ENCODE data around the gene SEMA7A. TPM values are rescaled to one million over a fixed set of nuclear protein-coding genes. Genes with fewer than 3 reads are reported as not detected.

SEMA7A gene
- total RNA-seq, 1 experiment from 2014 or later: 0.45 TPM

DNA sequence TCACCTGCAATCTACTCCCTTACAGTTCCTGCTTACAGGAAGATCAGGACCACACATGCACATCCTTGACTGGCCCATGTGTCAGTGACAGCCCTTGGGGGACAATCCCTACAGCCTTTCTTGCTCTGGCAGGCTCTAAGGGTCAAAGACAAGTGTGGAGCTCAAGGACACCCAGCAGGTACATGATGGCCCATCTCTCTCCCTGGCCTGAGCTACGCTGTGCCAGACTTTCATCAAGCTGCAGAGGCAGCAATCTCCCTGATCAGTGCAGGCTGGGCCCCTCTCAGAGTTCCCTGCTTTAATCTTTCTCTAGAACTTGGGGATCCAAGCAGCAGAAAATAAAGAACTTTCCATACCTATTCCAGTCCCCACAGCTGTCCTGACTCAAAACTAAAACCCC, 2.6 kb downstream of the SEMA7A start:
- Histone ChIP-seq H3K4me3 (ENCODE audit: low read depth, low read length, poor library complexity, severe bottlenecking) (no peak overlapping the region), H3K9me3 (ENCODE audit: low read depth, low read length, poor library complexity, severe bottlenecking) (no peaks in the 10 kb centered on the region), H3K36me3 (ENCODE audit: insufficient read depth, low read length, poor library complexity, severe bottlenecking) (no peaks in the 10 kb centered on the region), H3K27ac (ENCODE audit: low read depth, low read length, poor library complexity, severe bottlenecking) (no peak overlapping the region), H3K4me1 (ENCODE audit: insufficient read depth, low read length, poor library complexity, severe bottlenecking) (peaks cover 11% of the 10 kb centered on the region), H3K27me3 (replicated peaks; ENCODE audit: insufficient read depth, low read depth, low read length, poor library complexity) (peaks cover 26% of the 10 kb centered on the region)
- intact Hi-C loops (cut with micrococcal nuclease; ENCODE audit: unreplicated experiment): no loop called here
- CTCF ChIA-PET: no interaction called here
- no peak for DNase-seq (ENCODE audit: low spot score)
- no peak for TF ChIP-seq EZH2 (IDR thresholded peaks at IDR 0.05; ENCODE audit: borderline replicate concordance, low read depth, low read length, poor library complexity, severe bottlenecking)
- TF ChIP-seq, protein P1, sequence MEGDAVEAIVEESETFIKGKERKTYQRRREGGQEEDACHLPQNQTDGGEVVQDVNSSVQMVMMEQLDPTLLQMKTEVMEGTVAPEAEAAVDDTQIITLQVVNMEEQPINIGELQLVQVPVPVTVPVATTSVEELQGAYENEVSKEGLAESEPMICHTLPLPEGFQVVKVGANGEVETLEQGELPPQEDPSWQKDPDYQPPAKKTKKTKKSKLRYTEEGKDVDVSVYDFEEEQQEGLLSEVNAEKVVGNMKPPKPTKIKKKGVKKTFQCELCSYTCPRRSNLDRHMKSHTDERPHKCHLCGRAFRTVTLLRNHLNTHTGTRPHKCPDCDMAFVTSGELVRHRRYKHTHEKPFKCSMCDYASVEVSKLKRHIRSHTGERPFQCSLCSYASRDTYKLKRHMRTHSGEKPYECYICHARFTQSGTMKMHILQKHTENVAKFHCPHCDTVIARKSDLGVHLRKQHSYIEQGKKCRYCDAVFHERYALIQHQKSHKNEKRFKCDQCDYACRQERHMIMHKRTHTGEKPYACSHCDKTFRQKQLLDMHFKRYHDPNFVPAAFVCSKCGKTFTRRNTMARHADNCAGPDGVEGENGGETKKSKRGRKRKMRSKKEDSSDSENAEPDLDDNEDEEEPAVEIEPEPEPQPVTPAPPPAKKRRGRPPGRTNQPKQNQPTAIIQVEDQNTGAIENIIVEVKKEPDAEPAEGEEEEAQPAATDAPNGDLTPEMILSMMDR (conservative IDR thresholded peaks at IDR 0.05; ENCODE audit: low read depth, low read length): no peak
- no TSS peak for BruUV-seq (replicated peaks)
- POLR2A ChIA-PET (ENCODE audit: low non-redundant PET): no interaction called here

DNA sequence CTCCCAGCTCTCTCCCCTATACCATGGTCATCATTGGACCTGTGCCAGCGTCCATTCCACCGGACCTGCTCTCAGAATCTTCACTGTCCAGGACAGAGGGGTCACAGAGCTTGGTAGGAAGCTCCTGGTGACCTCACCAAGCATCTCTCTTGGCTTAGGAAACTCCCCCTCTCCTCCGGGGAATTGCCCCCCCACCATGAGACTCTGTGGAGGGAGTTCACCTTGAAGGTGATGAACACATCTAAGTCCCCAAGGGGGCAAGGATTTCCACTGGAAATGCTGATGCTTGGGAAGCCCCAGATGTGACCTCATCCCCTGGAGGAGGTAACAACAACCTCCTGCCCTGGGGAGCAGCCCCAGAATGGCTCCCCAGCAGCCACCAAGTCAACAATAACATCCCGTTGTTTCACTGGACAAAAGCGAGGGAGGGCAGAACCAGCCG, 3.2 kb downstream of the SEMA7A start:
- H3K4me1 ChIP-seq (ENCODE audit: insufficient read depth, low read length, poor library complexity, severe bottlenecking): peaks cover 11% of the 10 kb centered on the region
- intact Hi-C loops (cut with micrococcal nuclease; ENCODE audit: unreplicated experiment): no loop called here
- ChIA-PET POLR2A (ENCODE audit: low non-redundant PET) (no interaction called here), CTCF (no interaction called here)
- DNase-seq (ENCODE audit: low spot score): no peak
- H3K9me3 ChIP-seq (ENCODE audit: low read depth, low read length, poor library complexity, severe bottlenecking): no peaks in the 10 kb centered on the region
- H3K27me3 ChIP-seq (replicated peaks; ENCODE audit: insufficient read depth, low read depth, low read length, poor library complexity): peaks cover 26% of the 10 kb centered on the region
- BruUV-seq (replicated peaks): no TSS peak
- H3K36me3 ChIP-seq (ENCODE audit: insufficient read depth, low read length, poor library complexity, severe bottlenecking): no peaks in the 10 kb centered on the region
- TF ChIP-seq, protein P1 (conservative IDR thresholded peaks at IDR 0.05; ENCODE audit: low read depth, low read length): no peak
- TF ChIP-seq EZH2 (IDR thresholded peaks at IDR 0.05; ENCODE audit: borderline replicate concordance, low read depth, low read length, poor library complexity, severe bottlenecking): no peak
- H3K27ac ChIP-seq (ENCODE audit: low read depth, low read length, poor library complexity, severe bottlenecking): no peak overlapping the region
- H3K4me3 ChIP-seq (ENCODE audit: low read depth, low read length, poor library complexity, severe bottlenecking): no peak overlapping the region

DNA sequence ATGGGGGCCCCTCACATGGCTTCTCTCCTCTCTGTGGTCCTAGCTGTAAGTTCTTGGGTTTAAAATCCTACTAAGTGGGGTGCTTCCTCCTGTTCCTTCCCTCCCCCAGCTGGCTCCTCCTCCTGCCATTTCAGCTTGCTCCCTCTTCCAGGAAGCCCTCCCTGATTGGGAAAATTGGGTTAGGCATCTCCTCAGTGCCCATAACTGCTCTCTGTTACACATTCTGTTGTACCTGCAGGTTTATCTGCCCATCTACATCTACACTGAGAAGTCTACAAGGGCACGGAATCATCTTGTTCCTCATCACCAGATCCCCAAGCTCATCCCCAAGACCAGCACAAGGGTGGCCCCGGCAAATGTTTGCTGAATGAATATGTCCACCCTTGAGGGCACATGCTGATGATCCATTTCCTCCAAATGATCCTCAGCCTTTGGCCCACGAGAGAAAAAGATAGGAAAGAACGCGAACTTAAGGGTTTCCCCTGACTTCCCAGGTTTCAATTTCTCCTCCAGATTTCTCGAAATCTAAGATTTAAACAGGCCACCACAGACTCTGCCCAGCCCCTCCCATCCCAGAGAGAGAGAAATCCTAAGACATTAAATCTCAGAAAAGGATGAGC, 3.9 kb downstream of the SEMA7A start:
- intact Hi-C loops (cut with micrococcal nuclease; ENCODE audit: unreplicated experiment): no loop called here
- no peaks in the 10 kb centered on the region for H3K9me3 ChIP-seq (ENCODE audit: low read depth, low read length, poor library complexity, severe bottlenecking)
- H3K4me3 ChIP-seq (ENCODE audit: low read depth, low read length, poor library complexity, severe bottlenecking): no peak overlapping the region
- no peak for DNase-seq (ENCODE audit: low spot score)
- H3K36me3 ChIP-seq (ENCODE audit: insufficient read depth, low read length, poor library complexity, severe bottlenecking): no peaks in the 10 kb centered on the region
- CTCF ChIA-PET: no interaction called here
- peaks cover 11% of the 10 kb centered on the region for H3K4me1 ChIP-seq (ENCODE audit: insufficient read depth, low read length, poor library complexity, severe bottlenecking)
- no peak overlapping the region for H3K27ac ChIP-seq (ENCODE audit: low read depth, low read length, poor library complexity, severe bottlenecking)
- H3K27me3 ChIP-seq (replicated peaks; ENCODE audit: insufficient read depth, low read depth, low read length, poor library complexity): peaks cover 26% of the 10 kb centered on the region
- POLR2A ChIA-PET (ENCODE audit: low non-redundant PET): no interaction called here
- no TSS peak for BruUV-seq (replicated peaks)
- TF ChIP-seq, protein P1 (conservative IDR thresholded peaks at IDR 0.05; ENCODE audit: low read depth, low read length): no peak
- TF ChIP-seq EZH2 (IDR thresholded peaks at IDR 0.05; ENCODE audit: borderline replicate concordance, low read depth, low read length, poor library complexity, severe bottlenecking): no peak

Data from A673 (cell line).